ENCODE results near the gene TFE3. TPM values are rescaled to one million over a fixed set of nuclear protein-coding genes. Genes with fewer than 3 reads are reported as not detected.

TFE3 gene
- total RNA-seq, 1 experiment from 2014 or later: 59.8 TPM

- peaks cover 6% of the 10 kb centered on the region for H3K23me2 ChIP-seq (ENCODE audit: insufficient read length, low read depth, low read length, poor library complexity, severe bottlenecking)
- no peak within 1 kb of the TSS for H3K4ac ChIP-seq (ENCODE audit: low read depth, low read length)
- no peak within 1 kb of the TSS for H2BK5ac ChIP-seq (ENCODE audit: insufficient read length, low read length)
- H3K4me2 ChIP-seq (ENCODE audit: insufficient read depth, insufficient read length, low read length): peak within 1 kb of the TSS; percentile 70
- no peak within 1 kb of the TSS for H4K91ac ChIP-seq (ENCODE audit: insufficient read length, low read depth, low read length)
- H4K20me1 ChIP-seq (ENCODE audit: control insufficient read depth, insufficient read depth, insufficient read length): no peaks in the 10 kb centered on the region
- no peak within 1 kb of the TSS for H2BK12ac ChIP-seq (ENCODE audit: insufficient read length, low read depth, low read length)
- no peak within 1 kb of the TSS for H4K5ac ChIP-seq (ENCODE audit: insufficient read length, low read depth, low read length)
- no peaks in the 10 kb centered on the region for H3K79me1 ChIP-seq (ENCODE audit: insufficient read depth, low read depth, low read length, poor library complexity, severe bottlenecking)
- no peaks in the 10 kb centered on the region for H3K9me3 ChIP-seq (ENCODE audit: control insufficient read depth, low read depth, low read length)
- H2AFZ ChIP-seq (ENCODE audit: low read length): no peak within 1 kb of the TSS
- H2BK20ac ChIP-seq (ENCODE audit: low read depth, low read length, poor library complexity, severe bottlenecking): no peak within 1 kb of the TSS
- Mint-ChIP-seq H3K36me3 (ENCODE audit: insufficient read depth in 1 of 3, low read depth in 3 of 3) (peaks cover 15 to 38% (median 16%) of the 10 kb centered on the region in 3 experiments), H3K27me3 (ENCODE audit: low read depth) (peaks cover 2% of the 10 kb centered on the region; the same call in 1 of the 2 replicates), H3K27ac (peak within 1 kb of the TSS in 1 of 3 experiments; percentile 70; a peak in 1 of 7 replicates), H3K4me3 (peak within 1 kb of the TSS; percentile 83 to 88), H3K4me1 (peaks cover 5 to 17% of the 10 kb centered on the region in 2 experiments; a peak in 3 of 4 replicates), H3K9me3 (peaks cover 73 to 78% of the 10 kb centered on the region in 2 experiments)
- H3K4me1 ChIP-seq (ENCODE audit: insufficient read depth, low read length): no peaks in the 10 kb centered on the region
- H2BK120ac ChIP-seq (ENCODE audit: low read depth, low read length, poor library complexity, severe bottlenecking): no peak within 1 kb of the TSS
- TF ChIP-seq CTCF (conservative IDR thresholded peaks at IDR 0.05): no peak
- WGBS (ENCODE audit: extremely low coverage, insufficient read length, low lambda C conversion rate): no CpG with 5 or more reads among the region's 61 CpGs
- no peak within 1 kb of the TSS for H3K56ac ChIP-seq (ENCODE audit: insufficient read length, low read depth, low read length)
- H3T11ph ChIP-seq (ENCODE audit: low read length): no peak within 1 kb of the TSS
- H3K27ac ChIP-seq (ENCODE audit: insufficient read length, low read depth, low read length): no peak within 1 kb of the TSS
- H3K9ac ChIP-seq (ENCODE audit: extremely low read depth, insufficient read length, low read length): peak within 1 kb of the TSS; percentile 6
- 0 out of 2 replicates have a peak, but pooled peaks cover 1% of the 10 kb centered on the region for H3K79me2 ChIP-seq (ENCODE audit: insufficient read depth, low read length)
- H3K14ac ChIP-seq (ENCODE audit: insufficient read depth, low read length): peak within 1 kb of the TSS; percentile 1; the same call in 1 of the 2 replicates
- no peak within 1 kb of the TSS for H4K8ac ChIP-seq (replicated peaks; ENCODE audit: insufficient read length, low read depth, low read length)
- no peak within 1 kb of the TSS for H2AK5ac ChIP-seq (ENCODE audit: insufficient read length, low read length)
- no peak within 1 kb of the TSS for H3K18ac ChIP-seq (ENCODE audit: insufficient read length, low read depth, low read length)
- H3K27me3 ChIP-seq (ENCODE audit: insufficient read depth, low read length): no peaks in the 10 kb centered on the region
- DNase-seq: peak; percentile 89
- no peak within 1 kb of the TSS for H3K23ac ChIP-seq (ENCODE audit: insufficient read length, low read depth, low read length)
- no peak within 1 kb of the TSS for H2BK15ac ChIP-seq (ENCODE audit: low read depth, low read length)
These were observed 30.7 kb upstream of the TFE3 start, which contains the start of gene PRAF2 for GRCh38 chrX:49073601-49074575. Gene PRAF2 (minus strand): TSS chrX:49074002. CDS start chrX:49073987, 15 bp downstream.

All from H9 (cell line).